Posterior vena cava (tissue), 2 donors: Measurements from ENCODE around the gene ATP10A. TPM values are rescaled to one million over a fixed set of nuclear protein-coding genes. Genes with fewer than 3 reads are reported as not detected.
"Not testable (repeated sequence)": the region's sequence is repeated elsewhere in the genome, so short reads cannot be mapped to it uniquely, and the experiment has no call there.

Experiments
- DNase-seq: peaks from one replicate; pipeline ENCODE4 v3.0.0-alpha.2; 2020; ENCODE audit warnings: low spot score
- intact Hi-C, 2 donors: fragments of 100-400 bp; cut with DNase I; formaldehyde crosslinking; loops; one replicate each; pipeline versions ENCODE4 v1.14.1 to v1.14.2; 2022 to 2023
- total RNA-seq, 2 donors: library from RNA; stranded (reverse); fragmentation: NEBNext Ultra II Directional; extraction: Animal tissue kit (Norgen Biotek cat#: 25700); gene quantifications; one replicate each; pipeline ENCODE4 v1.2.1, GENCODE V29; 2021
- donor health status: DM: yes; HTN: yes; CAD: no.
- donor health status: DM: yes; HTN: yes; CAD: no.

The ATP10A gene
- total RNA-seq, 2 donors from 2014 or later = 18.7 to 21.5 TPM

DNA sequence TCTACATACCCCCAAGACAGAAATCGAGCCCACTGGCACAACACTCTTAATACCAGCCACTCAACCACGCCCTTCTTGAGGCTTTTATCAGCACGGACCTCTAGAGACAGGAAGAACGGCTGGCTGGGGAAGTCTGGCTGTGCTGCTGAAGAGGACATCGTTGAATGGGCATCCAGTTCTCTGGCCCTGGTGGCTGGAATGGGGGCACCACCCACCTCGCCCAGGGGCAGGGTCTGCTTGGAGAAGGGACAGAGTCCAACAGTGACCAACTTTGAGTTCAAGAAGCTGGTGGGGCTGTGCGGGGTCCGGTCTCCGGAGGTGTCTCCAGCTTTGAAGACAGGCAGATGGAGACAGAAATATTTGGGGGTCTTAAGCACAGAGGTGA lies 77.5 kb downstream of the ATP10A start:
- intact Hi-C loops = no loop called here
- no peak for DNase-seq

DNA sequence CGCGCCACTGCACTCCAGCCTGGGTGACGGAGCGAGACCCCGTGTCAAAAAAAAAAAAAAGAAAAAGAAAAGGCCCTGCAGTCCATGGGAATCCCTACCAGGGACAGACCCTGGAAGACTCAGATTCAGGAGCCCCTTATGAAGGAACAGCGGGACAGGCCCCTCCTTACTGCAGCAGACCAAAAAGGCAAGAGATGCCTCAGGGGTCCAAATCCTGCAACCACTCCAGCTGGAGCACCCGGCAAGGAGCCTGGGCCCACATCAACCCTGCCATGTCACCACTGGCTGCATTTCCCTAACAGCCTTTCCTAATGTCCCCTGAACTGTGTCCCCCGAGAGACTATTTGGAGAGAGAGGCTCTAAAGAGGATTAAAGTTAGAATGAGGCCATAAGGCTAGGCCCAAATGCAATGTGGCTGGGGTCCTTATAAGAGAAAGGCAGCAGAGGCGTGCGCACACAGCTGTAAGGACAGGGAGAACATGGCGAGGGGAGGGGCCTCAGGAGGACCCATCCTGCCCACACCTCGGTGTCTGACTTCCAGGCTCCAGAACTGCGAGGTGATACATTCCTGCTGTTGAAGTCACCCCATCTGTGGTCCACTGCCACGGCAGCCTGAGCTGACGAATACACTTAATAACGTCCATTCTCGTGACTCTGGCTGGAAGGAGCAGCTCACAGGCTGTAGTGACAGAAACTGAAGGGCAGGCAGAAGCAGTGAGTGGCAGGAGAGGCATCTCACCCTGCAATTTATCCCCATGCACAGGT lies 78.1 kb downstream of the ATP10A start:
- peak; percentile 79 for DNase-seq
- intact Hi-C loops = no loop called here

DNA sequence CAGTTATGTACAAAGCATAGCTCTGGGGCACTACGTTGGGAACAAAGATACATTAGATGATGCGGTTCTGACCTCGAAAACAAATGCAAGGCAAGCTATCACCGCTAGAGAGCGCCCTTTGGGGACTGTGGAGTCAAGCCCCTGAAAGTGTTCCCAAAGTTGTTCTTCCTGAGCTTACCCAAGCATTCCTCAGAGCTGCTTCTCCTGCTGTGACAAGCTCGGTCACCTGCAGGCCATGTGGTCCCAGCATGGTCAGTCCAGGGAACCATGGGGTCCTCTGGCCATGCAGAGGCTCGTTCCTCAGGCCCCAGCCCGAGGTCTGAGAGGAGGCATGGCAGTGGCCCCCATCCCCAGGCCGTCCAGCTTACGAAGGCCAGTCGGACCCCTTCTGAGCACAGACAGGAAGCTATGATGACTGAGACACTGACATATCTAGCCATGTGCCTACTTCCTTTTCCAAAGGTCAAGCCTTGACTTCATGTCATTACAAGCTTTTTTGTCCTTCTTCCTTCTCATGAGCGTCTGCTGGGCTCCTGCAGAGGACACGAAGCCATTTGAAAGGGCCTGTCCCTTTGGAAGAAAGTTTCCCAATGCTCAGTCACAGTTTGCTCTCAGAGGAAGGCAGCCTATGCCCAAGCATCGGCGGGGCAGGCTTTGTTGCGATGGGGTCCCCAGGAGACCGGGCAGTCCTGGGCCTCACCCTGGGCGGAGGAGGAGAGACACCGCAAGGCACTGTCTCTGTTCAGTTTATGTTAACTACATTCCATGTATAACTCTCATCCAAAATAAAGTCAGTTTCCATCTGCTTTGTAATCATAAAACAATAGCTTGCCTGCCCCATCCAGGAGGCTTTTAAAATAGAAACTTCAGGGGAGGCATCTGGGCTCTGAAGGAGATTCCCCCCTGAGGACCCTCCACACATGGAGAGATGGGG lies 79.3 kb downstream of the ATP10A start:
- intact Hi-C loops = no loop called here
- DNase-seq = peak; percentile 77

DNA sequence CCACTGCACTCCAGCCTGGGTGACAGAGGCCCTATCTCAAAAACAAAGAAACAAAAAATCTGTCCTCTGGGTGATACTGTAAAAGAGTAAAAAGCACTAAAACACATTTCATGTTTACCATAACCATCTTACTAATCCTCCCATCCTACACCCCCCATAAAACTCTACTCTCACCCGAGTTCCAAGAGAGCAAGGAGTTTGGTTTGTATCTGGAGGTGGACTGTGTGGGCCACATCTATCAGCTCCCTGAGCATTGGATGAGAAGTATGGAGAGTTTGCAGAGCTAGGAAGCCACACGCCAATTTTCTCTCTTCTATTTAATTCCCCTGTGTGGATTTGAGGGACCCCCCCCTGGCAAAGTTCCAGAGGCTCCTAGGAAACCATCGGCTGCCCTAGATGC lies 80.0 kb downstream of the ATP10A start:
- intact Hi-C loops = no loop called here

DNA sequence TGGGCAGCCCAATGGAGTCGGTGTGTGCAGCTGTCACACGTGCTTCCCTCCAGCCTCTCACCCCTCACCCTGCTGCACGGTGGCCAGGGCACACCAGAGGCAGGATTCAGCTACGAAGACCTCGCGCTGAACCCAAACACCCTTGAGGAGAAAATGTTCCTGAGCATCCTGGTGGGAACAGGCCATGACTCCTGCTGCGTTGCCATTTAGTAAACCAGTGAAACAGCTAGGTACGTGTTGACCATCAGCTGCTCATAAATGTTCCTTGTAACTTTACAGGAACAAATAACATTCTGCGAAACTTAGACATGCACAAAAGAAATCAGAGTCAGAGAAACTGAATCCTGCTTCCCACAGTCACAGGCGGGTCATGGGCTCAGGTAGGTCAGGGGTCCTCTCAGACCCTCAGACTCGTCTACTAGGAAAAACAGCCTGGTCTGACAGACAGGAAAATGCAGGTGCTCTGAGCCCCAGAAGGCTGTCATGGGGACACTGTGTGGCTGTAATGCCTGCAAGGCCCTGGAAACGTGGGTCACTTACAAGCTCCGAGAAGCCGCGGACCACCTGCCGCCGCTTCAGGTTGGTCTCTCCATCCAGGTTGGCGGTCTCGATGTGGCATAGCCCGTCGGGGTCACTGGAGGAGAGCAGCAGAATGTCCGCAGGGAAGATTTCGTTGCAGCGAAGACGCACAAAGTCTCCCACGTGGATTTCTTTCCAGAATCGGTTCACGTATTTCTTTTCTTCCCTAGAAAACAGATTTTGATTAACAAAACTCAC lies 82.5 kb downstream of the ATP10A start:
- intact Hi-C loops = no loop called here
- DNase-seq = peak; percentile 26

More for the DNA sequence above, 80.0 kb downstream of the ATP10A start:
- DNase-seq = no peak

DNA sequence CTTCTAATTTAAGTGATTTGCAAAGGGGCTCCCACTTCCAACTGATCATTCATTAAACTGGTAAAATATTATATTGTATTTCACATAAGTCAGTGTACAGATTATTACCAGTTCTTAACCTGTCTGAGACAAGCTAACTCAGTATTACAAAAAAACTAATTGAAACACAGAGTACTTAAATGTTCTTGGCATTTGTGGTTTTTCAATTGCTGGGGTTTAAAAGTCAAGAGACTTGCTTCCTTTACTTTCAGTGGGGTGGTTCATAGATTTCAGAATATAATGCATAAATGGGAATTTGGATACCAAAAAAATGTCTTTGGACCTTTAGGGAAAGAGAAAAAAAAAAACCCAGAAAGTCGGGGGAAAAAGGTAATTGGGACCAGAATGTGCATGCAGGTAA lies 85.0 kb downstream of the ATP10A start:
- intact Hi-C loops = no loop called here
- DNase-seq = no peak

DNA sequence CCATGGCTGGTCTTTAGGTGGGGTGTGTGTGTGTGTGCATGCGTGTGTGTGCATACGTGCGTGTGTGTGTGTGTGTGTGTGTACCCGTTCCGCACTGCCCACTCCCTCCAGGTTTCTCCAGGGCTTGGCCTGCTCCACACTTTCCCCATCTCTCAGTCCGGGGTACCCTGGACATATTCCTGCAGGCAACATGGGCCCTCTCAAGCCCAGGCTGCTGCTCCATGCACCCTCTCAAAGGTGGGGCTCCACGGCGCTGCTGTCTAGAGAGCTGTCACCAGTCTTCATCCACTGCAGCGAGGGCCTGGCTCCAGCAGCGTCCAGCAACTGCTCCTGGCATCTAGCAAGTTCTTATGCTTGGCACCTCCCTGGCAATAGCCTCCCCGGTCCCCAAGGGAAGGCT lies 86.1 kb downstream of the ATP10A start:
- DNase-seq = peak; percentile 72
- intact Hi-C loops = no loop called here

- peak; percentile 61 for DNase-seq
- intact Hi-C loops = no loop called here
Observed at GRCh38 chr15:25776071-25776746, 86.9 kb downstream of the ATP10A start.

GRCh38 chr15:25775317-25775912 lies 87.7 kb downstream of the ATP10A start:
- intact Hi-C loops = no loop called here
- peak; percentile 90 for DNase-seq

- intact Hi-C loops = no loop called here
- no peak for DNase-seq
Observed at GRCh38 chr15:25774871-25775270, 88.3 kb downstream of the ATP10A start.

GRCh38 chr15:25773248-25773647 lies 89.9 kb downstream of the ATP10A start:
- no peak for DNase-seq

DNA sequence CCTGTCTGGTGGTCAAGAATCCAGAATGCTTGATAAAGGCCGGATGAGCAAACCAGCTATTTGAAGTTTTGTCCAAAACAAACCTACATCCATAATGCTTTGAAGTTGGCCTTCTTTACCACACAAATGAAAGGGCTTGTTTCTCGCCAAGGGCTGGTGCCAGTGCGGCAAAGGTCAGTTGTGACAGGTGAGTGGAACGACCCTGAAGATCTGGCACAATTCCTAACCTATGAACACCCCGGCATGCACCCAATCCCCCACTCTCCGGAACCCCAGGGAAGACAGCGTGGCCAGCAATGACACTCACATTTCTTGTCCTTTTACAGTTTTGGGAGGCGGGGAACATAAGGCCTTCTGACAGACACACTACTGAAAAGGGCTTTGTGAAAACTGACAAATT lies 90.6 kb downstream of the ATP10A start:
- intact Hi-C loops = no loop called here
- DNase-seq = no peak

More at GRCh38 chr15:25773248-25773647, 89.9 kb downstream of the ATP10A start:
- intact Hi-C loops = no loop called here

DNA sequence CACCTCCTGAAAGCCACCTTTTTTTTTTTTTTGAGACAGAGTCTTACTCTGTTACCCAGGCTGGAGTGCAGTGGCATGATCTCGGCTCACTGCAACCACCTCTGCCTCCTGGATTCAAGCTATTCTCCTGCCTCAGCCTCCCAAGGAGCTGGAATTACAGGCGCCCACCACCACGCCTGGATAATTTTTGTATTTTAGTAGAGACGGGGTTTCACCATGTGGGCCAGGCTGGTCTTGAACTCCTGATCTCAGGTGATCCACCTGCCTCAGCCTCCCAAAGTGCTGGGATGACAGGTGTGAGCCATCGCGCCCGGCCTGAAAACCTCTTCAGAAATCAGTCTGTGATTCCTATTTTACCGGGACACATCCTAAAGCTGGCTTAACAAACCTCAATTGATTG lies 91.4 kb downstream of the ATP10A start:
- intact Hi-C loops, DNase-seq: not testable (repeated sequence)

GRCh38 chr15:25771338-25771706 lies 91.8 kb downstream of the ATP10A start:
- intact Hi-C loops = no loop called here
- DNase-seq = no peak

DNA sequence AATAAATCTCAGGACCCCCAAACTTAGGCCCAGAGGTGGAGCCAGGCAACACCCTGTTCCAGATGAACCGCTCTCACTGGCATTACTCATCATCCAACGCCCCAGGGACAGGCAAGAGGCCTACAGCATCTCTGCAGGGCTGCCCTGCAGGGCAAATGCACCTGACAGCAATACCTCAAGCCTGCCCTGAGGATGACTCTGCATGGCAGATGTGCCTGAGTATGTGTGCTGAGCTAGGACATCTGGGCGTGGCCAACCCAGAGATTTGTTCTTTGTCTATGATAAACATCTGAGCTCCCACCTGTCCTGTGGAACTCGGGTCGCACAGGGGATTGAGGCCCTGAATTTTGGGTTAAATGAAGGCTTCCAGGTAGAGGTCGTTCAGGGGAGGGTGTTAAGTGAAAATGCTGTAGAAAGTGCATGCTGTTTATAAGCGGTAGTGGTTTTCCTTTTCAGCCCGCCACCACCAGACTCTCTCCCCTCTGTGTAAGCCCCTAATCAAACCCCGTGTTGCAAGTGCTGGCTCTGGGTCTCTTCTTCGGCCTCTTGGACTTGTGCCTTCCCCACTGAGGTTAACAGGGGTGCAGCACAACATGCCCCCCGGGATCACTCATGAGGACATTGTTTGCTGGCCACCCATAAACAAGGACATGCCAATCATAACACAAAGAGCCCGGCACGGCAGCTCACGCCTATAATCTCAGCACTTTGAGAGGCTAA lies 92.3 kb downstream of the ATP10A start:
- no peak for DNase-seq
- intact Hi-C loops = no loop called here

- no peak for DNase-seq
- intact Hi-C loops = no loop called here
Observed at GRCh38 chr15:25770031-25770430, 93.1 kb downstream of the ATP10A start.

GRCh38 chr15:25768271-25768670 lies 94.9 kb downstream of the ATP10A start:
- intact Hi-C loops = no loop called here
- DNase-seq = no peak
